Gastrocnemius medialis (tissue), 4 donors: ENCODE measurements around the gene EVL.

Experiments
- CTCF ChIP-seq, 5 experiments: fragments of 450-650 bp in 3 of 5; fragments of 200-600 bp in 2 of 5; sonication (generic) in 2 of 5; IDR thresholded peaks in 4 of 5; conservative IDR thresholded peaks in 1 of 5; 1 replicate in 4 of 5; 2 replicates in 1 of 5; pipeline ENCODE4 v1.5.1; 2016 to 2019; ENCODE audit warnings: antibody characterized with exemption in 5 of 5, mild to moderate bottlenecking in 3 of 5, moderate library complexity in 3 of 5
- POLR2A ChIP-seq, 2 donors: fragments of 450-650 bp; IDR thresholded peaks; one replicate each; pipeline ENCODE4 v1.6.1; 2017; ENCODE audit warnings: antibody characterized with exemption in 2 of 2, mild to moderate bottlenecking in 2 of 2, moderate library complexity in 2 of 2

DNA sequence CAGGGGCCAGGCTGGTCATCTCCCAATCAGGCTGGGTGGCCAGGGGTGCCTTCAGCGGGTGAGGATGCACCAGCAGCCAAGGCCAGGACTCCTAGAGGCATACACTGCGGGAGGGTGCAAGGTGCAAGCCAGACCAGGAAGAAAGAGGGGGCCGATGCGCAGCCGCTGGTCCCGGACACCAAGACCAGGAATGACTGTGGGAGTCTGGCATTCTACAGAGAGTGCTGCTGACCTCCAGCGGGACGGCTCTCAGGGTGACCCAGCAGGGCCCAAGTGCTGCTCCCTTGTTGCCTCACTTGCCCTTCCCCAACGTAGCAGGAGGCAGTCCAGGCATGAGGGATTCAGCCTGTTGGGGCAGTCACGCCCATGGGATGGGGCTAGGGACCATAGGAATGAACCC is 58.4 kb downstream of the EVL start:
- no peak for TF ChIP-seq CTCF (IDR thresholded peaks at IDR 0.05 in 4 of 5, conservative IDR thresholded peaks at IDR 0.05 in 1 of 5)
- TF ChIP-seq POLR2A (IDR thresholded peaks at IDR 0.05): no peak
